Neutrophil (primary cell): ENCODE measurements around the gene OBP2A.

Experiments used
- H3K27ac ChIP-seq: fragments of 200-600 bp; sonication (generic); 2 replicates; pipeline ENCODE4 v1.5.1; 2016; ENCODE audit warnings: mild to moderate bottlenecking, moderate library complexity
- H3K27me3 ChIP-seq: fragments of 200-600 bp; sonication (generic); 2 replicates; pipeline ENCODE4 v1.6.0; 2016; ENCODE audit warnings: mild to moderate bottlenecking
- H3K36me3 ChIP-seq: fragments of 200-600 bp; sonication (generic); 2 replicates; pipeline ENCODE4 v1.5.1; 2017
- H3K4me1 ChIP-seq, 2 experiments: fragments of 200-600 bp in 1 of 2; sonication (generic) in 1 of 2; 1 replicate in 1 of 2; 2 replicates in 1 of 2; pipeline versions ENCODE4 v1.5.1 to v1.6.1; 2013 to 2016; ENCODE audit warnings: low read depth in 1 of 2, low read length in 1 of 2, mild to moderate bottlenecking in 1 of 2, moderate library complexity in 1 of 2; ENCODE audit not compliant: control insufficient read depth in 1 of 2, insufficient read depth in 1 of 2
- H3K4me3 ChIP-seq, 2 experiments: fragments of 200-600 bp in 1 of 2; sonication (generic) in 1 of 2; 1 replicate in 1 of 2; 2 replicates in 1 of 2; pipeline ENCODE4 v1.5.1; 2013 to 2016; ENCODE audit warnings: low read depth in 1 of 2, low read length in 1 of 2, mild to moderate bottlenecking in 1 of 2, moderate library complexity in 1 of 2
- H3K9me3 ChIP-seq: fragments of 200-600 bp; sonication (generic); 2 replicates; pipeline ENCODE4 v1.5.1; 2016
- CTCF ChIP-seq: fragments of 200-600 bp; sonication (generic); IDR thresholded peaks from 2 replicates; pipeline ENCODE4 v1.5.1; 2016; ENCODE audit warnings: antibody characterized with exemption

Gene OBP2A

GRCh38 chr9:135567311-135567710 is 21.4 kb downstream of the OBP2A start:
- Histone ChIP-seq H3K27me3 (no peaks in the 10 kb centered on the region), H3K36me3 (no peaks in the 10 kb centered on the region), H3K4me1 (no peaks in the 10 kb centered on the region), H3K27ac (no peak overlapping the region), H3K9me3 (no peaks in the 10 kb centered on the region), H3K4me3 (no peak overlapping the region)
- no peak for TF ChIP-seq CTCF

- no peak for TF ChIP-seq CTCF
- Histone ChIP-seq H3K36me3 (no peaks in the 10 kb centered on the region), H3K4me1 (no peaks in the 10 kb centered on the region), H3K27ac (no peak overlapping the region), H3K9me3 (no peaks in the 10 kb centered on the region), H3K27me3 (no peaks in the 10 kb centered on the region), H3K4me3 (no peak overlapping the region)
Measured at GRCh38 chr9:135568026-135568425, 22.1 kb downstream of the OBP2A start.

DNA sequence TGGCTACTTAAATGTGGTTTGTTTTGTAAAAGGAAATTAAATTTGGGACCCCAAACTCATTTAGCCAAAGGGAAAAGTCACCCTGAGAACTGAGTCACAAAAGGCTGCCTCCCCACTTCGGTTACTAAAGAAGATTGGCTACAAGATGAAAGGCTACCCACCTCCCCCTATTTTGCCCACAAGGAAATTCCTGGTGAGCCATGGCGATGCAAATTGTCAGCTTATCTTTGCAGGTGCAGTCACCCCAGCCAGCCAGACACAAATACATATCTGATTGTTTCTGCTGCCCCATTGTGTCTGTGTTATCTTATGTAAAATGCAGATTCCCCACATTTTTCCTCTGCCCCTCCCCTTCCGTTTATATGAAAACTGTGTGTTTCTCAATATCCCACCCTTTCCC is 24.5 kb downstream of the OBP2A start:
- no peaks in the 10 kb centered on the region for H3K9me3 ChIP-seq
- H3K27ac ChIP-seq, result no peak overlapping the region
- no peak overlapping the region for H3K4me3 ChIP-seq
- no peaks in the 10 kb centered on the region for H3K4me1 ChIP-seq
- H3K27me3 ChIP-seq, result no peaks in the 10 kb centered on the region
- H3K36me3 ChIP-seq, result no peaks in the 10 kb centered on the region
- TF ChIP-seq CTCF, result no peak

DNA sequence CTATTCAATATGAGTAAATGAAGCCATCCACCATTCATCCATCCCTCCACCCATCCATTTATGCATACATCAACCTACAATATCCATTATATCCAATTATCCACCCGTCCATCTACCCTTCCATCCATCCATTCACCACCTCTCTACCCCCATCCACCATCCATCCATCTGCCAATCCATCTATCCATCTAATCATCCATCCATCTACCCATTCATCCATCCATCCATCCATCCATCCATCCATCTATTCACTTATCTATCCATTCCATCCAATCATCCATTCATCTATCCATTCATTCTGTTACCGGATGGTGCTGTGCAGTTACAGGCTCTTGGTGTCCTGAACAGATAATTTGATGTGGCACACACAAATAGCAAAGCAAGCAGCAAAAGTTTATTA is 26.3 kb downstream of the OBP2A start:
- H3K36me3 ChIP-seq, result no peaks in the 10 kb centered on the region
- no peaks in the 10 kb centered on the region for H3K4me1 ChIP-seq
- no peak overlapping the region for H3K4me3 ChIP-seq
- H3K27ac ChIP-seq, result no peak overlapping the region
- H3K27me3 ChIP-seq, result no peaks in the 10 kb centered on the region
- no peaks in the 10 kb centered on the region for H3K9me3 ChIP-seq
- no peak for TF ChIP-seq CTCF

DNA sequence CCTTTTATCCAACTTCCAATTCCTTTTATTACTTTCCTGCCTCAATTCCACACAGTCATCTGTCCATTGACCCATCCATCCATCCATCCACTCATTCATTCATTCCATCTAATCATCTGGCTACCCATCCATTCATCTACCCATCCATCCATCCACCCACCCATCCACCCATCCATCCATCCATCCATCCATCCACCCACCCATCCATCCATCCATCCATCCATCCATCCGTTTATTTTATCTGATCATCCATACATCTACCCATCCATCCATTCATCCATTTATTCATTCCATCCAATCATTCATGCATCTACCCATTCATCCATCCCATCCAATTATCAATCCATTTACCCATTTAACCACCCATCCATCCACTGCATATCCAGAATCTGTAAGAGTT is 27.2 kb downstream of the OBP2A start:
- Histone ChIP-seq H3K9me3 (no peaks in the 10 kb centered on the region), H3K36me3 (no peaks in the 10 kb centered on the region), H3K4me3 (no peak overlapping the region), H3K27me3 (no peaks in the 10 kb centered on the region), H3K4me1 (no peaks in the 10 kb centered on the region), H3K27ac (no peak overlapping the region)
- no peak for TF ChIP-seq CTCF

GRCh38 chr9:135574331-135574730 is 28.4 kb downstream of the OBP2A start:
- no peak overlapping the region for H3K4me3 ChIP-seq
- H3K36me3 ChIP-seq, result no peaks in the 10 kb centered on the region
- H3K9me3 ChIP-seq, result no peaks in the 10 kb centered on the region
- no peaks in the 10 kb centered on the region for H3K27me3 ChIP-seq
- H3K27ac ChIP-seq, result no peak overlapping the region
- TF ChIP-seq CTCF, result no peak
- no peaks in the 10 kb centered on the region for H3K4me1 ChIP-seq
